Measurements from ENCODE around the gene GFOD1.

The GFOD1 gene

DNA sequence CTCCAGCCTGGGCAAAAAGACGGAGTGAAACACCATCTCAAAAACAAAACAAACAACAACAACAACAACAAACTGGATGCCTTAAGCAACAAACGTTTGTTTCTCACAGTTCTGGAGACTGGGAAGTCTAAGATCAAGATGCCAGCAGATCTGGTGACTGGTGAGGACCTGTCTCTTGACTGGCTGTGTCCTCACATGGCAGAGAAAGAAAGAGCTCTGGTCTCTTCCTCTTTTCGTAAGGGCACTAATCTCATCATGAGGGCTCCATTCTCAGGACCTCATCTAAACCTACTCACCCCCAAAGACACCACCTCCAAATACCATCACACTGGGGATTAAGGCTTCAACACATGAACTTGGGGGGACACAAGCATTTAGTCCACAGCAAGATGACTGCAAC lies 13.5 kb upstream of the GFOD1 start:
- TF ChIP-seq CTCF (IDR thresholded peaks at IDR 0.05), result no peak
- no peaks in the 10 kb centered on the region for H3K9me3 ChIP-seq (ENCODE audit: control insufficient read depth, low read length)
- H3K9ac ChIP-seq, result no peak overlapping the region

DNA sequence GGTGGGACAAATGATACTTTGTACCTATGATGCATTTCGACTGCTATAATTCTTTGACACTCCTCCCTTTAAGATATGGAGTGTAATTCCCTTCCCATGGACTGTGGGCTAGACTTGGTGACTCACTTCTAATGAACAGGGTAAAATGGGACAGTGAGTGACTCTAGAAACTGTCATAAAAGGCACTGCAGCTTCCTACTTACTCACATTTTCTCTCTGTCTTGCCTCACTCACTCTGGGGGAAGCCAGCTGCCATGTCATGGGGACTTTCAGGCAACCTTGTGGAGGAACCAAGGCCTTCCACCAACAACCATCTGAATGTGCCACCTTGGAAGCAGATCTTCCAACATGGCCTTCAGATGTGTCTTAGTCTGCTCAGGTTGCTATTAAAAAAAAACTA lies 12.9 kb upstream of the GFOD1 start:
- Histone ChIP-seq H3K4me3 (ENCODE audit: low read depth, low read length) (no peak overlapping the region), H3K9me3 (ENCODE audit: control insufficient read depth, low read length) (no peaks in the 10 kb centered on the region), H3K27me3 (ENCODE audit: control insufficient read depth, insufficient read depth, low read length) (no peaks in the 10 kb centered on the region), H3K79me2 (no peaks in the 10 kb centered on the region), H3K9ac (no peak overlapping the region), H2AFZ (no peak overlapping the region), H3K36me3 (ENCODE audit: control insufficient read depth, insufficient read depth, low read length) (no peaks in the 10 kb centered on the region), H3K4me1 (no peaks in the 10 kb centered on the region), H3K27ac (no peak overlapping the region), H3K4me2 (ENCODE audit: low read length) (no peak overlapping the region)
- no peak for TF ChIP-seq CTCF (IDR thresholded peaks at IDR 0.05)

More for the DNA sequence above, 13.5 kb upstream of the GFOD1 start:
- H3K27ac ChIP-seq, result no peak overlapping the region
- no peaks in the 10 kb centered on the region for H3K4me1 ChIP-seq
- no peak overlapping the region for H2AFZ ChIP-seq
- no peaks in the 10 kb centered on the region for H3K27me3 ChIP-seq (ENCODE audit: control insufficient read depth, insufficient read depth, low read length)
- no peaks in the 10 kb centered on the region for H3K79me2 ChIP-seq
- H3K4me2 ChIP-seq (ENCODE audit: low read length), result no peak overlapping the region
- H3K36me3 ChIP-seq (ENCODE audit: control insufficient read depth, insufficient read depth, low read length), result no peaks in the 10 kb centered on the region
- H3K4me3 ChIP-seq (ENCODE audit: low read depth, low read length), result no peak overlapping the region

GRCh38 chr6:13496513-13497190 lies 9.3 kb upstream of the GFOD1 start:
- no peaks in the 10 kb centered on the region for H3K79me2 ChIP-seq
- no peak overlapping the region for H3K4me2 ChIP-seq (ENCODE audit: low read length)
- H3K36me3 ChIP-seq (ENCODE audit: control insufficient read depth, insufficient read depth, low read length), result no peaks in the 10 kb centered on the region
- no peak overlapping the region for H3K4me3 ChIP-seq (ENCODE audit: low read depth, low read length)
- H3K9ac ChIP-seq, result no peak overlapping the region
- no peak overlapping the region for H2AFZ ChIP-seq
- TF ChIP-seq CTCF (IDR thresholded peaks at IDR 0.05), result no peak
- H3K4me1 ChIP-seq, result no peaks in the 10 kb centered on the region
- no peaks in the 10 kb centered on the region for H3K27me3 ChIP-seq (ENCODE audit: control insufficient read depth, insufficient read depth, low read length)
- no peak overlapping the region for H3K27ac ChIP-seq
- H3K9me3 ChIP-seq (ENCODE audit: control insufficient read depth, low read length), result no peaks in the 10 kb centered on the region

DNA sequence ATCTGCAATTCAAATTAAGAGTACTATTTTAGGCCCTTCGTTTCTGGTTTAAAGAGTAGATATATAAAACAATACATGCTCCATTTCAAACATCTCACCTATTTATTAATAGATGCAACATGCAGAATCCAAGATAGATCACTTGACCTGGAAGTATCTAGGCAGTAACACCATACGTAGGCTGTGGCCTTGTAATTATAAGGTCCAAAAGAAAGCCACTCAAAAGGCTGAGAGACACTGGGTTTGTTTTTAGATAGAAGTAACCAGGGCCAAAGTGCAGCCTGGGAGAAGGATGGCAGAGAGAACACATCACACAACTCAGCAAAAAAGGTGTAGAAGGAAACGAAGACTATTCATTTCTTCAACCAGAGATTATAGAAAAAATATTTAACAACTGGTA lies 8.4 kb upstream of the GFOD1 start:
- H3K9me3 ChIP-seq (ENCODE audit: control insufficient read depth, low read length), result no peaks in the 10 kb centered on the region
- no peak overlapping the region for H3K4me3 ChIP-seq (ENCODE audit: low read depth, low read length)
- H3K4me2 ChIP-seq (ENCODE audit: low read length), result no peak overlapping the region
- H3K4me1 ChIP-seq, result no peaks in the 10 kb centered on the region
- H3K36me3 ChIP-seq (ENCODE audit: control insufficient read depth, insufficient read depth, low read length), result no peaks in the 10 kb centered on the region
- no peaks in the 10 kb centered on the region for H3K79me2 ChIP-seq
- H3K27me3 ChIP-seq (ENCODE audit: control insufficient read depth, insufficient read depth, low read length), result no peaks in the 10 kb centered on the region
- H2AFZ ChIP-seq, result no peak overlapping the region
- H3K9ac ChIP-seq, result no peak overlapping the region
- TF ChIP-seq CTCF (IDR thresholded peaks at IDR 0.05), result no peak
- no peak overlapping the region for H3K27ac ChIP-seq

- Histone ChIP-seq H3K27ac (no peak overlapping the region), H3K9me3 (ENCODE audit: control insufficient read depth, low read length) (no peaks in the 10 kb centered on the region)
- no peak for TF ChIP-seq CTCF (IDR thresholded peaks at IDR 0.05)
Measured at GRCh38 chr6:13495112-13495776, 7.8 kb upstream of the GFOD1 start.

More at GRCh38 chr6:13495112-13495776, 7.8 kb upstream of the GFOD1 start:
- no peaks in the 10 kb centered on the region for H3K79me2 ChIP-seq
- H3K9ac ChIP-seq, result no peak overlapping the region
- no peaks in the 10 kb centered on the region for H3K27me3 ChIP-seq (ENCODE audit: control insufficient read depth, insufficient read depth, low read length)
- H3K36me3 ChIP-seq (ENCODE audit: control insufficient read depth, insufficient read depth, low read length), result no peaks in the 10 kb centered on the region
- H3K4me1 ChIP-seq, result no peaks in the 10 kb centered on the region
- H3K4me2 ChIP-seq (ENCODE audit: low read length), result no peak overlapping the region
- no peak overlapping the region for H3K4me3 ChIP-seq (ENCODE audit: low read depth, low read length)
- no peak overlapping the region for H2AFZ ChIP-seq
